GM12878 (cell line): ENCODE measurements around the gene CXCR6. TPM values are rescaled to one million over a fixed set of nuclear protein-coding genes. Genes with fewer than 3 reads are reported as not detected.

Experiments used
- BHLHE40 ChIP-seq, 2 experiments: fragments of 450-650 bp in 1 of 2; IDR thresholded peaks; 2 replicates each; pipeline ENCODE4 v1.6.1; 2011 to 2017; ENCODE audit warnings: low read depth in 2 of 2, borderline replicate concordance in 1 of 2, improper control_type of control experiment in 1 of 2, low read length in 1 of 2, mild to moderate bottlenecking in 1 of 2
- BMI1 ChIP-seq: fragments of 450-650 bp; IDR thresholded peaks from 2 replicates; pipeline ENCODE4 v1.6.1; 2016; ENCODE audit warnings: mild to moderate bottlenecking, moderate library complexity, borderline replicate concordance
- CBX5 ChIP-seq: sonication (generic); IDR thresholded peaks from 2 replicates; pipeline ENCODE4 v1.6.1; 2016; ENCODE audit warnings: low read depth, moderate library complexity, mild to moderate bottlenecking, inconsistent platforms
- CUX1 ChIP-seq: IDR thresholded peaks from 2 replicates; pipeline ENCODE4 v1.6.1; 2012; ENCODE audit warnings: improper control_type of control experiment, low read depth, low read length; ENCODE audit not compliant: insufficient replicate concordance
- EGR1 ChIP-seq, 2 experiments: IDR thresholded peaks; 1 replicate in 1 of 2; 2 replicates in 1 of 2; pipeline ENCODE4 v1.6.1; 2011 to 2012; ENCODE audit warnings: low read depth in 2 of 2, low read length in 2 of 2, borderline replicate concordance in 1 of 2, mild to moderate bottlenecking in 1 of 2, moderate library complexity in 1 of 2
- ELK1 ChIP-seq: IDR thresholded peaks from 2 replicates; pipeline ENCODE4 v1.6.1; 2012; ENCODE audit warnings: low read depth, low read length, improper control_type of control experiment
- ESRRA ChIP-seq: IDR thresholded peaks from 2 replicates; pipeline ENCODE4 v1.6.1; 2012; ENCODE audit warnings: mild to moderate bottlenecking, low read length, improper control_type of control experiment
- FOS ChIP-seq: IDR thresholded peaks from 3 replicates; pipeline ENCODE4 v1.6.1; 2011; ENCODE audit warnings: borderline replicate concordance; ENCODE audit not compliant: insufficient read length; ENCODE audit errors: extremely low read depth
- HCFC1 ChIP-seq: fragments of 150-350 bp; IDR thresholded peaks from 2 replicates; pipeline ENCODE4 v1.6.1; 2014; ENCODE audit warnings: low read length
- NBN ChIP-seq: fragments of 450-650 bp; IDR thresholded peaks from 2 replicates; pipeline ENCODE4 v1.6.1; 2016
- NRF1 ChIP-seq: conservative IDR thresholded peaks from 2 replicates; pipeline ENCODE4 v1.6.1; 2011; ENCODE audit warnings: mild to moderate bottlenecking, low read depth, low read length, improper control_type of control experiment
- PAX8 ChIP-seq: fragments of 450-650 bp; IDR thresholded peaks from 2 replicates; pipeline ENCODE4 v1.6.1; 2017; ENCODE audit warnings: mild to moderate bottlenecking, moderate library complexity
- SPI1 ChIP-seq: IDR thresholded peaks from 2 replicates; pipeline ENCODE4 v1.6.1; 2011; ENCODE audit warnings: low read depth, mild to moderate bottlenecking, low read length, moderate library complexity, borderline replicate concordance; ENCODE audit not compliant: insufficient read depth
- SREBF1 ChIP-seq: IDR thresholded peaks from 2 replicates; pipeline ENCODE4 v1.6.1; 2012; ENCODE audit warnings: mild to moderate bottlenecking, low read length
- SREBF2 ChIP-seq: IDR thresholded peaks from 2 replicates; pipeline ENCODE4 v1.6.1; 2012; ENCODE audit warnings: mild to moderate bottlenecking, low read length
- TCF12 ChIP-seq: IDR thresholded peaks from 2 replicates; pipeline ENCODE4 v1.6.1; 2011; ENCODE audit warnings: low read depth, mild to moderate bottlenecking, low read length
- TCF7 ChIP-seq: IDR thresholded peaks from 2 replicates; pipeline ENCODE4 v1.6.1; 2014; ENCODE audit warnings: antibody characterized with exemption, borderline replicate concordance
- USF1 ChIP-seq: IDR thresholded peaks from 2 replicates; pipeline ENCODE4 v1.6.1; 2011; ENCODE audit warnings: borderline replicate concordance, low read depth, mild to moderate bottlenecking, moderate library complexity, mixed read lengths, low read length; ENCODE audit not compliant: insufficient read depth; ENCODE audit errors: extremely low read length
- YY1 ChIP-seq: IDR thresholded peaks from 2 replicates; pipeline ENCODE4 v1.6.1; 2011; ENCODE audit warnings: low read depth, mild to moderate bottlenecking, low read length
- ZNF687 ChIP-seq: fragments of 450-650 bp; IDR thresholded peaks from 2 replicates; pipeline ENCODE4 v1.6.1; 2017; ENCODE audit warnings: mild to moderate bottlenecking, moderate library complexity
- polyA plus RNA-seq, 11 experiments: library from polyadenylated mRNA; depleted of rRNA in 4 of 11; unstranded in 6 of 11; stranded (reverse) in 5 of 11; fragments of >200 nt; fragmentation: Nextera tagmentation in 4 of 11; fragmentation: Illumina TruSeq in 1 of 11; extraction: Ambion mirVana in 4 of 11; extraction: Trizol in 1 of 11; gene quantifications; 1 replicate in 1 of 11; 2 replicates in 10 of 11; pipeline versions ENCODE4 v1.2.1 to v1.2.3, GENCODE V29; 2011 to 2016; ENCODE audit warnings: inconsistent platforms in 2 of 11, missing spikeins in 2 of 11, low read depth in 1 of 11
- total RNA-seq, 4 experiments: library from RNA; depleted of rRNA in 3 of 4; stranded (reverse); fragments of >200 nt in 3 of 4; fragmentation: Illumina TruSeq in 1 of 4; extraction: Trizol in 1 of 4; gene quantifications; 2 replicates each; pipeline versions ENCODE4 v1.2.1 to v1.2.3, GENCODE V29; 2013 to 2021

CXCR6 gene
- total and polyA plus RNA-seq, 10 of the 15 experiments (the other 5 are each of a cell fraction or from before 2014, with no cell fraction given), result 0.04 to 0.20 (median 0.12) TPM; not detected in 5

- no peak for TF ChIP-seq CUX1
- no peak for TF ChIP-seq ESRRA
- no peak for TF ChIP-seq SREBF1
- no peak for TF ChIP-seq CBX5
- TF ChIP-seq FOS, result no peak
- peak; percentile 17 to 18; a peak in 1 of 4 replicates for TF ChIP-seq BHLHE40 (IDR thresholded peaks at IDR 0.05; ENCODE audit: borderline replicate concordance in 1 of 2, low read depth in 2 of 2, low read length in 1 of 2)
- no peak for TF ChIP-seq PAX8
- peak; percentile 46; the same call in 1 of the 2 replicates for TF ChIP-seq NBN
- TF ChIP-seq TCF7, result no peak
- TF ChIP-seq BMI1, result peak; percentile 31; the same call in 1 of the 2 replicates
- no peak for TF ChIP-seq YY1
- TF ChIP-seq HCFC1, result no peak
- TF ChIP-seq SPI1, result 0 out of 2 replicates have a peak, but pooled peaks have one; percentile 3
- TF ChIP-seq SREBF2, result no peak
- peak; percentile 75 for TF ChIP-seq TCF12
- TF ChIP-seq USF1, result no peak
- peak in 1 of 2 experiments; percentile 55; a peak in 1 of 3 replicates for TF ChIP-seq EGR1 (IDR thresholded peaks at IDR 0.05; ENCODE audit: borderline replicate concordance in 1 of 2, low read depth in 2 of 2, low read length in 2 of 2)
- TF ChIP-seq NRF1, result no peak
- TF ChIP-seq ELK1, result no peak
- TF ChIP-seq ZNF687, result peak; percentile 84
These were observed 33.7 kb upstream of the CXCR6 start (continued) for GRCh38 chr3:45909542-45909941.
